GM12891 (cell line): ENCODE results near the gene SDC1.

Experiments
- DNase-seq: peaks from one replicate; pipeline ENCODE4 v3.0.0; 2011; ENCODE audit warnings: low spot score; ENCODE audit not compliant: insufficient read length
- FAIRE-seq: peaks from 2 replicates; lab custom pipeline; 2011; peaks lifted over from hg19 to GRCh38; lab: Jason Lieb, UNC
- PAX5 ChIP-seq: IDR thresholded peaks from 2 replicates; pipeline ENCODE4 v1.6.1; 2011; ENCODE audit warnings: low read length, moderate library complexity, mild to moderate bottlenecking; ENCODE audit not compliant: insufficient read depth, severe bottlenecking
- POLR2A ChIP-seq: IDR thresholded peaks from 2 replicates; pipeline ENCODE4 v1.6.1; 2011; ENCODE audit warnings: low read depth, low read length, control low read depth
- POLR2AphosphoS5 ChIP-seq: IDR thresholded peaks from 2 replicates; pipeline ENCODE4 v1.6.1; 2011; ENCODE audit warnings: low read depth, low read length, control low read depth
- POU2F2 ChIP-seq: IDR thresholded peaks from 2 replicates; pipeline ENCODE4 v1.6.1; 2011; ENCODE audit warnings: low read depth, mild to moderate bottlenecking, control low read depth, low read length, moderate library complexity
- SPI1 ChIP-seq: IDR thresholded peaks from 2 replicates; pipeline ENCODE4 v1.6.1; 2011; ENCODE audit warnings: low read depth, low read length, control low read depth
- TAF1 ChIP-seq: IDR thresholded peaks from 2 replicates; pipeline ENCODE4 v1.6.1; 2011; ENCODE audit warnings: low read depth, low read length, control low read depth

SDC1 gene

GRCh38 chr2:20178249-20178607 is 46.7 kb downstream of the SDC1 start:
- TF ChIP-seq SPI1 = no peak
- TF ChIP-seq POLR2AphosphoS5 = no peak
- no peak for TF ChIP-seq POLR2A
- TF ChIP-seq TAF1 = no peak
- TF ChIP-seq PAX5 = no peak
- no peak for TF ChIP-seq POU2F2
- no peak for DNase-seq
- FAIRE-seq = peak; percentile 64

- no peak for FAIRE-seq
- TF ChIP-seq SPI1 (no peak), TAF1 (no peak), PAX5 (no peak), POLR2A (no peak), POLR2AphosphoS5 (no peak), POU2F2 (no peak)
- DNase-seq = no peak
Measured at GRCh38 chr2:20177556-20178248, 47.2 kb downstream of the SDC1 start.

GRCh38 chr2:20176760-20177159 is 48.2 kb downstream of the SDC1 start:
- TF ChIP-seq SPI1 (no peak), POLR2A (no peak), TAF1 (no peak), POLR2AphosphoS5 (no peak), POU2F2 (no peak), PAX5 (no peak)
- FAIRE-seq (no peak), DNase-seq (no peak)

GRCh38 chr2:20175931-20176330 is 49.0 kb downstream of the SDC1 start:
- DNase-seq (no peak), FAIRE-seq (no peak)

GRCh38 chr2:20175267-20175666 is 49.7 kb downstream of the SDC1 start:
- DNase-seq (no peak), FAIRE-seq (no peak)
- TF ChIP-seq TAF1 (no peak), PAX5 (no peak), POU2F2 (no peak), POLR2AphosphoS5 (no peak), POLR2A (no peak), SPI1 (no peak)

More at GRCh38 chr2:20175931-20176330, 49.0 kb downstream of the SDC1 start:
- TF ChIP-seq POLR2A = no peak
- TF ChIP-seq POLR2AphosphoS5 = no peak
- no peak for TF ChIP-seq SPI1
- TF ChIP-seq POU2F2 = no peak
- no peak for TF ChIP-seq TAF1
- no peak for TF ChIP-seq PAX5

GRCh38 chr2:20174410-20174809 is 50.5 kb downstream of the SDC1 start:
- FAIRE-seq (no peak), DNase-seq (no peak)
- no peak for TF ChIP-seq POU2F2
- TF ChIP-seq TAF1 = no peak
- no peak for TF ChIP-seq PAX5

- TF ChIP-seq POLR2AphosphoS5 (no peak), POLR2A (no peak)
- FAIRE-seq = no peak
- no peak for DNase-seq
Measured at GRCh38 chr2:20173496-20174402, 51.2 kb downstream of the SDC1 start.

GRCh38 chr2:20173064-20173463 is 51.9 kb downstream of the SDC1 start:
- DNase-seq = no peak
- no peak for FAIRE-seq

GRCh38 chr2:20172273-20173055 is 52.5 kb downstream of the SDC1 start:
- FAIRE-seq = no peak
- no peak for DNase-seq
- TF ChIP-seq PAX5 = no peak
- TF ChIP-seq POLR2AphosphoS5 = no peak
- no peak for TF ChIP-seq POLR2A
- no peak for TF ChIP-seq SPI1
- TF ChIP-seq TAF1 = no peak
- TF ChIP-seq POU2F2 = no peak

More at GRCh38 chr2:20173064-20173463, 51.9 kb downstream of the SDC1 start:
- TF ChIP-seq PAX5 (no peak), POU2F2 (no peak), POLR2A (no peak), POLR2AphosphoS5 (no peak), SPI1 (no peak), TAF1 (no peak)
